ENCODE measurements around the gene SCARB1.

SCARB1 gene

DNA sequence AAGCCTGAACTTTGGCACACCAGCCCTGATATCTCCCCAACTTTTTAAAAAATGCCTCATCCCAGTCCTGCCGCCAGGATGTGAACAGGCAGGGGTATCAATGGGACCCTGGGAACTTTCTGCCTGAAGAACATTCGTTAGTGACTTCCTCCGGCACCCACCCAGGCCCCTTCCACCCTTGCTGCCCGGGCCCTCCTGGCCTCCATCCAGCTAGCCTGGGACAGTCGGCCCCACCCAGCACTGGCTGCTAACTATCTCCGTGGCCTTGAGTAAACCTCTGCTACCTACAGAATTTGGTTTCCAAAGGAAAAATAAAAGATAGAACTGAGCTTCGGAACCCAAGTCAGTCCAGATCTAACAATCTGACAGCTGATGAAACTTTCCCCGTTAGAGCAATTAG lies 14.3 kb downstream of the SCARB1 start:
- Mint-ChIP-seq H3K4me1 (ENCODE audit: low read depth) (peaks cover 84% of the 10 kb centered on the region), H3K9me3 (no peaks in the 10 kb centered on the region), H3K27me3 (no peaks in the 10 kb centered on the region), H3K36me3 (ENCODE audit: low read depth) (peaks cover 93% of the 10 kb centered on the region), H3K27ac (no peak overlapping the region), H3K4me3 (no peak overlapping the region)
- intact Hi-C loops (cut with micrococcal nuclease), result no loop called here

DNA sequence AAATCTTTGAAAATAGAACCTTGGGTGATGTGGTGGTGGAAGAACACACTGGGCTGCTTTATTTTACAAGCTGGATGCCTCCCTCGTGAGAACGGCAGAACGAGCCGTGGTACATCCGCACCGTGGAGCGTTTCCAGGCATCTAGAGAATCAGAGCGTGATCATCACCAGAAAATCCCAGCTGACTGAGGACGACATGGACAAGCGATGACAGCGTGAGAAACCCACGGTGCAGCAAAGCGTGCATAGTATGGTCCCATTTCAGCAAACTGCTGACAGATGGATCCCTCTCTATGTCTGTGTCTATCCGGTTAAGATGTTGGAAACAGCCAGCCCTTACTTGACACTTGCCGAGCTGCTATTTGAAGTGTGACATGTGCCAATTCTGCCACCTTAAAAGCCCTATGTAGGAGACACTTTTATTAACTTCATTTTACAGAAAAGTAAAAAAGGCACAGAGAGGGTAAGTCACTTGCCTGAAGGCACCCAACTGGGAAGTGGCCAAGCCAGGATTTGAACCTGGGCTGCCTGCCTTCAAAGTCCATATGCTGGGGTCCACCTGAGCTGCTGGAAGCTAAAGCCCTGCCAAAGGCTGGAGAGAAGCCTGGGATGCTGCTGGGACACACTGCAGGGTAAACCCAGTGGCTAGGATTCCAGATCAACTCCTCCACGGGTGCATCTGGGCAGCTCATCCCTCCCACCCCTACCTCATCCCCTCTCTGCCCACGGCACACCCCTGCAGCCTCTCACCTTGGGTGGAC lies 14.9 kb downstream of the SCARB1 start:
- intact Hi-C loops (cut with micrococcal nuclease), result no loop called here
- no peaks in the 10 kb centered on the region for H3K9me3 Mint-ChIP-seq
- peaks cover 93% of the 10 kb centered on the region for H3K36me3 Mint-ChIP-seq (ENCODE audit: low read depth)
- H3K4me1 Mint-ChIP-seq (ENCODE audit: low read depth), result peaks cover 84% of the 10 kb centered on the region
- no peak overlapping the region for H3K27ac Mint-ChIP-seq
- H3K27me3 Mint-ChIP-seq, result no peaks in the 10 kb centered on the region
- no peak overlapping the region for H3K4me3 Mint-ChIP-seq

DNA sequence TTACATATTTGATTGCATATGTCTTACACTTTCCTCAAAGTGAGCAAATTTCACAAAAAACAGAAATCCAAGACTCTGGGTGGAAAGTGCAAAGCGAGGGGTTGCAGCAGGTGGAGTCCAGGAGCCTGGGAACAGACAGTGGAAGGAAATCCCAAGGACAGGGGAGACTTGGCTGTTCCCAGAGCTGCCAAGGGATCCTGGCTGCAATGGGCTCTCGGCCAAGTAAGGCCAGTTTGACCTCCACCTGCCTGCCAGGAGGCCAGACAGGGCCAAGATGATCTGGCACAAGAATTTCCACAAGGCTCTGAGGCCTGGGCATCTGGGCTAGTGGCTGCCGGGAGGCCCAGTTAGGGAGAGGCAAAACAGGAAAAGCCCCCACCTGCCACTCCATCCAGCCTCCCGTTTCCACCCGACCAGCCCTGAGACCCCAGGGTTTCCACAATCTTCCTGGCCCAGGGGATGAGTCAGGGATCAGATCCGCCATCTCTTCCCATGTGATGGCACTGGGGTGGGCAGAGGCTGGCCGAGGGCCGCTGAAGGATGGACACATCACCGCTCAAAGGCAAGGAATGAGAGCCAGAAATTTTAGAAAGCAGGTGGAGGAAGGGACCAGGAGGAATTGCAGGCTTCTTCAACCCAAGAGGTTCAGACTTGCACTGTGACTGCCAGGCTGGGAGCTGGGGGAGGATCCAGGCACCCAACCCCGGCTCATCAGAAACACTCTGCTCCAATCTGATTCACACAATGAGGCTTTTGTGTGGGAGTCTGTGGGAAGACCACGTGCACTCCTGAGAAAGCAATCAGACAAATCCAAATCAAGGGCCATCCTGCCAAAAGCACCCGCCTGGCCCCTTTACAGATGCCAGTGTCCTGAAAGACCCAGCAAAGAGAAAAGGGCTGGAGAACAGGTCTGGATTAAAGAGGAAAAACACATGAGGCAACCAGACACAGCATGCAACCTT lies 16.3 kb downstream of the SCARB1 start:
- no peaks in the 10 kb centered on the region for H3K27me3 Mint-ChIP-seq
- peak overlapping the region; percentile 38 for H3K27ac Mint-ChIP-seq
- no peaks in the 10 kb centered on the region for H3K9me3 Mint-ChIP-seq
- peaks cover 93% of the 10 kb centered on the region for H3K36me3 Mint-ChIP-seq (ENCODE audit: low read depth)
- H3K4me3 Mint-ChIP-seq, result no peak overlapping the region
- intact Hi-C loops (cut with micrococcal nuclease), result no loop called here
- peaks cover 84% of the 10 kb centered on the region for H3K4me1 Mint-ChIP-seq (ENCODE audit: low read depth)

DNA sequence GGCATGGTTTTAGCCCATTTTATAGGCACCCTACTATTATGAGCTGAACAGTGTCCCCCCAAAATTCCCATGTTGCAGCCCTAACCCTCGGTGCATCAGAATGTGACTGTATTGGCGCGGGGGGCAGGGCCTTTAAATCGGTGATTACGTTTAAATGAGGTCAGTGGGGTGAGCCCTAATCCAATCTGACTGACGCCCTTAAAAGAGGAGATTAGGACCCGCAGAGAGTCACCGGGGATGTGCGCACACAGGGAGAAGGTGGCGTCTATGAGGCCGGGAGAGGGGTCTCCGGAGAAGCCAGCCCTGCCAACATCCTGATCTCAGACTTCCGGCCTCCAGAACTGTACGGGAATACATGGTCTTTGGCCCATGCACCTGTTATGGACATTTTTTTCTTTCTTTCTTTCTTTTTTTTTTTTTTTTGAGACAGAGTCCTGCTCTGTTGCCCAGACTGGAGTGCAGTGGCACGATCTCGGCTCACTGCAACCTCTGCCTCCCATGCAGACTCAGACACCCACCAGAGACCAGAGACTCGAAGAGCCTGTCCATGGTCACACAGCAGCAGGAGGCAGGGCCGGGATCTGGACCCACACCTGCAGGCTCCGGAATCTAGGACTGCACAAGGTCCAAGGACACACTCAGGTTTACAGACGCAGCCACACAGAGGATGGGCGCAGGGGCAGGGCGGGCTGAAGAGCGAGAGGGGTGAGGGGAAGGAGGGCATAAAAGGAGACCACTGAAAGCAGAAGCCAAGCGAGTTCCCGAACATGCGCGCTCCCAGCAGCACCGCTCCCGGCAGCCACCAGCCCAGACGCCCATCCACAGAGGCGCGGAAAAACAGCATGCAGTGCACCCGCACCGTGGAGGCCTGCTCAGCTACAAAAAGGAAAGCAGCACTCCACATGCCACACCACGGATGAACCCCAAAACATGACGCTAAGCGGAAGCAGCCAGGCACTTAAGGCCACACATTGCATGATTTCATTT lies 19.0 kb downstream of the SCARB1 start:
- no peaks in the 10 kb centered on the region for H3K9me3 Mint-ChIP-seq
- peak overlapping the region; percentile 94 for H3K27ac Mint-ChIP-seq

DNA sequence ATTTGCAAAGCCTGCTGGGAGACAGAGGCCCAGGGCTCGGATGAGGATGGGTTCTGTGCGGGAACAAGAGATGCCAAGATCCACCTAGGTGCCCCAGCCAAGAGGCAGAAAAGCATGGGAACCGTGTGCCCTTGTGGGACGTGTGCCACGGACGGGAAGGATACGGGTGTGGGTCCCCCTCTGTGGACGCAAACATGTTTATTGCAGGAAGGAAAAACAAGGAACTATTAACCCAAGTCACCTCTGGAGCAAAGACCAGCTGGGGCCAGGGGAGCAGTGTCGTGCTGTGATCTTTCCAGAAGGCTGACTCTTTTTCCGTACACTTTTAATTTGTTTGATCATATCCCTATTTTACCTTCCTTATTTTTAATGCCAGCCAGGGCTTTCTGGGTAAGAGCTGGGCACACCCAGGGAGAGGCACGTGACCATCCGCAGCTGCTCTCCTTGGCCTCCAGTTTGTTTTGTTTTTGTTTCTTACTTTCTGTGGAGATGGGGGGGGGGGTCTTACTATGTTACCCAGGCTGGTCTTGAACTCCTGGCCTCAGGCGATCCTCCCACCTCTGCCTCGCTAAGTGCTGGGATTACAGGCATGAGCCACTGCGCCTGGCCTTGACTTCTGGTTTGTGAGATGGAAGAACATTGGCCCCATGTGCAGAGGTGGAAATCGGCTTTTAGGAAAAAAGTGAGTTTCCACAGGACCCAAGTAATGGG lies 20.7 kb downstream of the SCARB1 start:
- H3K4me1 Mint-ChIP-seq (ENCODE audit: low read depth), result peaks cover 82% of the 10 kb centered on the region
- intact Hi-C loops (cut with micrococcal nuclease), result no loop called here
- H3K36me3 Mint-ChIP-seq (ENCODE audit: low read depth), result peaks cover 99% of the 10 kb centered on the region
- peak overlapping the region; percentile 94 for H3K27ac Mint-ChIP-seq
- no peaks in the 10 kb centered on the region for H3K27me3 Mint-ChIP-seq
- no peaks in the 10 kb centered on the region for H3K9me3 Mint-ChIP-seq
- peak overlapping the region; percentile 37 for H3K4me3 Mint-ChIP-seq

More for the DNA sequence above, 19.0 kb downstream of the SCARB1 start:
- no peaks in the 10 kb centered on the region for H3K27me3 Mint-ChIP-seq
- intact Hi-C loops (cut with micrococcal nuclease), result no loop called here
- peaks cover 92% of the 10 kb centered on the region for H3K4me1 Mint-ChIP-seq (ENCODE audit: low read depth)
- H3K36me3 Mint-ChIP-seq (ENCODE audit: low read depth), result peaks cover 99% of the 10 kb centered on the region
- no peak overlapping the region for H3K4me3 Mint-ChIP-seq

DNA sequence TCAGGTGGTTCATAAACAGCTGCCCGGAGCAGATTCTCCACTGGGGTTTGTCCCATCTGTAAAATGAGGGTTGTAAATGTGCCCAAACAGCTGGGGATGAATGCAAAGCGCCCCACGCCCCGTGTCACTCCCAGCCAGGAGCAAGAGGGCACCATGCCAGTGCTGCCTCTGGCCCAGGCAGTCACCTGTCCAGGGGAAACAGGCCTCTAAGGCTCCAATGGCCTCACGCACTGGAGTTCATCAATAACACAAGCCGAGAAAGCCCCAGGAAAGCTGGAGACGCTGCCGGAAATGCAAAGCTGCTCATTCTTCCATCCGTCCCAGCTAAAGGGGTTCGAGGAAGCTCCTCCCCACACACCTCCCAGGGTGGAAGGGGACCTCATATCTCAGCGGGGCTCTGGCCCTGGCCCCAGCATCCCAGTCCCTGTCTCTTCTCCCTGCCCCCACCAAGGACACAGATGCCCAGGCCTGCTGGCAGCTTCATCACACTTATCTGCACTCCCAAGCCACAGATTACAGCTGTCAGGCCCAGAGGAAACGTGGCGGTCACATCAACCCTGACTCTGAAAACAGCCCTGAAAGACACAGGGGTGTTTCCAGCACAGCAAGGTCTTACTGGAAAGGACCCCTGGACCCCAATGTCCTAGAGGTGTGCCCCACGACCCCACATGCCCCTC lies 21.5 kb downstream of the SCARB1 start:
- Mint-ChIP-seq H3K4me1 (ENCODE audit: low read depth) (peaks cover 77% of the 10 kb centered on the region), H3K27me3 (no peaks in the 10 kb centered on the region), H3K36me3 (ENCODE audit: low read depth) (peaks cover 95% of the 10 kb centered on the region), H3K27ac (peak overlapping the region; percentile 94), H3K4me3 (peak overlapping the region; percentile 37), H3K9me3 (no peaks in the 10 kb centered on the region)
- intact Hi-C loops (cut with micrococcal nuclease), result no loop called here

DNA sequence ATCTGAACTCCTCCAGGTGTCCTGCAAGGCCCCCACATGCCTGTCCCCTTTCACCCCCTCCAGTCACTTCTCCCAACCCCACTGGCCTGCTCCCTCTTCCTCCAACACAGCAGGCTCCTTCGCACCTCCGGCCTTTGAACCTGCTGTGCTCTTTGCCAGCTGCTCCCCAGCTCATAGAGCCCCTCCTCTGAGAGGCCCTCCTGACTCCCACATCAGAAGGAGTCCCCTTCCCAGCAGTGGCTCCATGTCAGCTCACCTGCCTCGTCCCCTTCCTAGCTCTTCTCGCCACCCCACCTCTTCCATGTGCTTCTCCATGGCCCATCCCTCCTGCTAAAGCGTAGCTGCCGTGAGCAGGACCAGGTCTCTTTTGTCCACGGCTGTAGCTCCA lies 22.1 kb downstream of the SCARB1 start:
- Mint-ChIP-seq H3K36me3 (ENCODE audit: low read depth) (peaks cover 95% of the 10 kb centered on the region), H3K9me3 (no peaks in the 10 kb centered on the region), H3K4me1 (ENCODE audit: low read depth) (peaks cover 74% of the 10 kb centered on the region), H3K4me3 (no peak overlapping the region), H3K27ac (peak overlapping the region; percentile 94), H3K27me3 (no peaks in the 10 kb centered on the region)
- intact Hi-C loops (cut with micrococcal nuclease), result no loop called here

DNA sequence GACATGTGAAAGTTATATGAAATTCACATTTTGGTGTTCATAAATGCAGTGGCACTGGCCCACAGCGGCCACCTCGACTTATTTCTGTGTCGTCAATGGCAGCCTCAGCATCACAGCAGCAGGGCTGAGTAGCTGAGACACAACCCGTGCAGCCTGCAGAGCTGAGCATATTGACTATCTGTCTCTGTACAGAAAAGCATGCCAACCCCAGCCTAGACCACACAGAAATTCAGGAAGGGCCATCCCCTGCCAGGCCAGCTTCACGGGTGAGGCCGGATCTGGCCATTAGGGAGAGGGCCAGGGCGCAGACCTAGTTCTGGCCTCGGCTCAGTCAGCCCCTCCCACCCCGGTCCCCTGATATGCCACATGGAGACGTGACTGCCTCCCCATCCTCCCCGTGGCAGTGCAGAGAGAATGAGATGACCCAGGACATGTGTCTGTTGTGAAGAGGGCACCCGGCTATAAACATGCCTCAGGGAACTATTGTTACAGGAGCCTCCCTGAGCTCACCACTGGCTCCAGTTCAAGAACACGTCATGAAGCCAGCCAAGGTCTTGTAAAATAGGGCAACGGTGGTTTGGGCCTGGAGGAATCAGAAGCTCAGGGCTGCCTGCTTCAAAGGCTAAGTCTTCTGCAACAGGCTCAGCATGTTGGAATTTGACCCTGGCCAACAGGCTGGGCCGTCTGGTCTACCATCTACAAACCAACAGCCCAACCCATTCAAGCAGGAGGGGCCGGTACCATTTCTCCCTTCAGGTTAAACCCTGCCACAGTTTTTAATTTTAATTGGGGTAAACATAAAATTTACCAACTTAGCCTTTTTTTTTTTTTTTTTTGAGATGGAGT lies 25.5 kb downstream of the SCARB1 start:
- Mint-ChIP-seq H3K36me3 (ENCODE audit: low read depth) (peaks cover 96% of the 10 kb centered on the region), H3K27ac (no peak overlapping the region), H3K27me3 (no peaks in the 10 kb centered on the region), H3K9me3 (no peaks in the 10 kb centered on the region), H3K4me3 (no peak overlapping the region), H3K4me1 (ENCODE audit: low read depth) (peaks cover 56% of the 10 kb centered on the region)
- intact Hi-C loops (cut with micrococcal nuclease), result no loop called here

DNA sequence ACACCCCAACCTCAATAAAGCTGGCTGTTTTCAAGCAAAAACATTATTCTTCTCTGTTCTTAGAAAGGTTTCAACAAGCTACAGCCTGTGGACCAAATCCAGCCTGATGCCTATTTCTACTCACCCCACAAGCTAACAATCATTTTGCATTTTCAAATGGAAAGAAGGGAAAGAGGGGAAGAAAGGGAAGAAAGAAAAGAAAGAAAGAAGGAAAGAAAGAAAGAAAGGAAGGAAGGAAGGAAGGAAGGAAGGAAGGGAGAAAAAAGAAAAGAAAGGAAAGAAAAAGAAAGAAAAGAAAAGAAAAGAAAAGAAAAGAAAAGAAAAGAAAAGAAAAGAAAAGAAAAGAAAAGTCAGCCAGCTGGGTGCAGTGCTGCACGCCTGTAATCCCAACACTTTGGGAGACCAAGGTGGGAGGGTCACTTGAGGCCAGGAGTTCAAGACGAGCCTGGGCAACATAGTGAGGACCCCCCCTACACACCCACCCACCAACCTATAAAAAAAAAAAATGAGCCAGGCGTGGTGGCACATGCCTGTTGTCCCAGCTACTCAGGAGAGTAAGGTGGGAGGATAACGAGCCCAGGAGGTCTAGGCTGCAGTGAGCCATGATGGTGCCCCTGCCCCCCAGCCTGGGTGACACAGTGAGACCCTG lies 26.3 kb downstream of the SCARB1 start:
- Mint-ChIP-seq H3K4me3 (no peak overlapping the region), H3K9me3 (no peaks in the 10 kb centered on the region), H3K4me1 (ENCODE audit: low read depth) (peaks cover 53% of the 10 kb centered on the region), H3K36me3 (ENCODE audit: low read depth) (peaks cover 94% of the 10 kb centered on the region), H3K27me3 (no peaks in the 10 kb centered on the region), H3K27ac (no peak overlapping the region)
- intact Hi-C loops (cut with micrococcal nuclease), result no loop called here

DNA sequence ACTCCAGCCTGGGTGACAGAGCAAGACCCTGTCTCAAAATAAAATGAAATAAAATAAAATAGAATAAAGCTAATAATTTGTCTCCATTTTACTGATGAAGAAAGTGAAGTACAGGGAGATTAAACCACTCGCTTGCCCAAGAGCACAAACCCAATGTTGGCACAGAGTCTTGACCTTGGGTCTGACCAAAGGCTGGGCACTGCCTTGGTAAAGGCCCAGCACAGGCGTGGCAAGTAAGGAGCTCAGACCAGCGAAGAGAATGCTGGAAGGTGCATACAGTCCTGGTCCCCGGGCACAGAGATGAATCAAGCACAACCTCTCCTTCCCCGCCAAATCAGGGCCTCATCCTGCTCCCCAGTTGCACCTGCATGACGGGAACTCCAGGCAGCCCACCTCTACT lies 26.9 kb downstream of the SCARB1 start:
- H3K36me3 Mint-ChIP-seq (ENCODE audit: low read depth), result peaks cover 93% of the 10 kb centered on the region
- H3K4me3 Mint-ChIP-seq, result no peak overlapping the region
- H3K9me3 Mint-ChIP-seq, result no peaks in the 10 kb centered on the region
- intact Hi-C loops (cut with micrococcal nuclease), result no loop called here
- no peak overlapping the region for H3K27ac Mint-ChIP-seq
- peaks cover 47% of the 10 kb centered on the region for H3K4me1 Mint-ChIP-seq (ENCODE audit: low read depth)
- H3K27me3 Mint-ChIP-seq, result no peaks in the 10 kb centered on the region

DNA sequence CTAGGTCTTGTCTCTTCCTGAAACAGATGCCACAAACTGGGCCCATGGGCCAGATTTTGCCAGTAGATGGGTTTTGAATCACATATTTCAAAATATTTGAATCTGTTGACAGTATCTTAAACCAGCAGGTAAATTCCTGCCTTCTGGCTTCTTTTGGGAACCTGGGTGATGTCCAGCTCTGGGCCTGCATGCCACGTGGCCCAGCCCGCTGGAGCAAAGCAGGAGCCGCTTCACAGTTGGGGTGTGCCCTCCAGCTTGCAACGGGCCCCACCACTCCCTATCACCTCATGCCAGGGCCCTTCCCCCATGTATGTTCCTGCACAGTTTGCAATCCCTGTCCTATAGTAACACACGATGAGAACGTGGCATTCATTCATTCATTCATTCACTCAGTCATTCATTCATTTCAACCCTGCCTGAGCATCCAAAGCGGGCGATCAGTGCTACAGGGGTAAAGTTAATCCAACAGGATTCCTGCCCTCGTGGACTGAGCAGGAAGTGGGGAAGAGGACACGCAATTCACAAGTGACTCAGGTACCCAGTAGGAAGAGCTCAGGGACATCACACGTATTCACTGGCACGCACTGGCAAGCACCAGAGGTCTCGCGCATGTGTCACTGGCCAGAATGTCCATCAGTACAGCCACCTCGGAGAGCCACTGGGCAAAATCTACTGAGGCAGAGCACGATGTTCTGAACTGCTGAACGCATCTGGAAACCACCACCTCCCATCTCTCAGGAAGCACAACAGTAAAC lies 27.8 kb downstream of the SCARB1 start:
- Mint-ChIP-seq H3K4me3 (no peak overlapping the region), H3K27me3 (no peaks in the 10 kb centered on the region), H3K36me3 (ENCODE audit: low read depth) (peaks cover 93% of the 10 kb centered on the region), H3K27ac (no peak overlapping the region), H3K9me3 (no peaks in the 10 kb centered on the region), H3K4me1 (ENCODE audit: low read depth) (peaks cover 41% of the 10 kb centered on the region)
- intact Hi-C loops (cut with micrococcal nuclease), result no loop called here
